Activated naive CD4-positive, alpha-beta T cell treated with anti-CD3 and anti-CD28 coated beads, Interleukin-2, amount 10 ng/mL, durations not matched to agents 7 days and 5 days (primary cell): Measurements from ENCODE around the gene MYCBP2.

Source experiments
- CTCF ChIA-PET: fragments of 350-600 bp; sonication (Branson Sonifier 250); formaldehyde crosslinking; loops from one replicate; lab custom pipeline; 2021; ENCODE audit warnings: antibody characterized with exemption; lab: Charles Lee
- DNase-seq: peaks from one replicate; pipeline ENCODE4 v3.0.0-alpha.2; 2020
- H3K27ac Mint-ChIP-seq: one replicate; pipeline ENCODE4 v1.8.0; 2021; ENCODE audit warnings: mild to moderate bottlenecking, moderate library complexity, mixed read lengths
- H3K27me3 Mint-ChIP-seq: one replicate; pipeline ENCODE4 v1.8.0; 2021; ENCODE audit warnings: mild to moderate bottlenecking, mixed read lengths
- H3K36me3 Mint-ChIP-seq: one replicate; pipeline ENCODE4 v1.8.0; 2021; ENCODE audit warnings: mixed read lengths
- H3K4me1 Mint-ChIP-seq: one replicate; pipeline ENCODE4 v1.8.0; 2021; ENCODE audit warnings: mixed read lengths
- H3K4me3 Mint-ChIP-seq: one replicate; pipeline ENCODE4 v1.8.0; 2021; ENCODE audit warnings: mild to moderate bottlenecking, moderate library complexity, mixed read lengths
- H3K9me3 Mint-ChIP-seq: one replicate; pipeline ENCODE4 v1.8.0; 2021; ENCODE audit warnings: mixed read lengths

The MYCBP2 gene

DNA sequence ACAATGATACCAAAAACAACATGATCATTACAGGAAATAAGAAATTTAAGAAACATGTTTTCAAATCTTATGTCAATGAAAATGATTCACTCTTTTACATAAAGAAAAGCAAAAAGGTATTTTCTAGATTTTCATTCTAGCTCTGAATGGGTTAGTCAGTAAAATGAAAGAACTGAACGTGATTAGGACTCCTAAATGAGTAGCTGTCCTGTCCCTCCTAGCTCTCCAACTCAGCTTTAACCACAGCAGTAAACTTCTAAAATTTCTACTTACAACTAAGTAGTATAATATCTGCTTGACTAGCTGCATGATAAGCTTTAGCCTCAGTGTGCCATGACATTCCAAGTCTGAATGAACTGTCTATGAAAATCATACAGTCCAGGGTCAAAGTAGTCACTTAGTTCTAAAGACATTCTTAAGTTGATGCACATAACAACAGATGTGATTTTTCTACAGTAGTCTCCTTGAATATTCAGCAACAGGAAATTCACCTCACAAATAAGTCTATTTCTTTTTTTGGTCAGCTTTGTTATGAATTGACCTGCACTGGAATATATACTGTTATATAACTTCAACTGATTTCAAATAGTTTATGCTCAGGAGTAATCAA, 136.4 kb downstream of the MYCBP2 start:
- Mint-ChIP-seq H3K4me1 (no peaks in the 10 kb centered on the region), H3K27ac (no peak overlapping the region), H3K9me3 (no peaks in the 10 kb centered on the region), H3K4me3 (no peak overlapping the region), H3K27me3 (no peaks in the 10 kb centered on the region), H3K36me3 (peaks cover 49% of the 10 kb centered on the region)
- CTCF ChIA-PET = interaction anchor here (1.5 kb wide), 1 partner anchor 127 kb away, joined by 4 read pairs; no protein-coding TSS in a partner anchor
- no peak for DNase-seq

DNA sequence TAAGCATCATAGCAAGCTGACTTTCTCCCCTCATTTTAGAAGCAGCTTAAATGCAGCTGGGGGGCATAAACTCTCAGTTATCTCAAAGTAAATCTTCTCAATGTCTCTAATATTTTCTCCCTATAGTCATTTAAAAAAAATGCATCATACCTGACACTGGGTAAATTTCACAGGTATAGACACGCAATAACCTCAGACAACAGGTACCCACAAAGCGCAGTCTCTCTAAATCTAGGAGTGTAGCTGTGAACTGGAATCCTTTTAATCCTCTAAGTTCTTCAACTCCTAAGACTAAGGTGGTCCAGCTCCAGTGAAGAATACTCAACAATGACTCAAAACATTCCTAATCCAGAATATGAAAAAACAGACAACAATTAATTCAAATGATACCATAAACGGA, 141.2 kb downstream of the MYCBP2 start:
- peaks cover 13% of the 10 kb centered on the region for H3K4me1 Mint-ChIP-seq
- H3K9me3 Mint-ChIP-seq = no peaks in the 10 kb centered on the region
- H3K27ac Mint-ChIP-seq = no peak overlapping the region
- CTCF ChIA-PET = no interaction called here
- no peaks in the 10 kb centered on the region for H3K27me3 Mint-ChIP-seq
- DNase-seq = no peak
- no peak overlapping the region for H3K4me3 Mint-ChIP-seq
- peaks cover 59% of the 10 kb centered on the region for H3K36me3 Mint-ChIP-seq

DNA sequence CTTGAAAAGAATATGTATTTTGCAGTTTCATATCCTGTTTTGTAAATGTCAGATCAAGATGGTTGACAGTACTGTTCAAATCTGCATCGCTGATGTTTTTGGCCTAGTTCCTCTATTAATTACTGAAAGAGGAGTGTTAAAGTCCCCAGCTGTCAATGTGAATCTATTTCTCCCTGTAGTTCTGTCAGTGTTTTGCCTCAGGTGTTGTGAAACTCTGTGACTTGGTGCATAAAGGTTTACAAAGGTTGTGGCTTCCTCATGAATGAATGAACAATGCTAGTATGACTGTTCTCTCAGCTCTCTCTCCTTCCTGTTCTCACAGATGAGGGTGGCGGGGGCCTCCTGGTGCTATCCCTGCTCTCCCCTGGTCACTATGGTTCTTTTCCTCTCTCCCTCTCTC, 142.4 kb downstream of the MYCBP2 start:
- Mint-ChIP-seq H3K4me3 (no peak overlapping the region), H3K9me3 (no peaks in the 10 kb centered on the region), H3K36me3 (peaks cover 62% of the 10 kb centered on the region), H3K27me3 (no peaks in the 10 kb centered on the region), H3K27ac (peak overlapping the region; percentile 43), H3K4me1 (peaks cover 13% of the 10 kb centered on the region)
- CTCF ChIA-PET = interaction anchor here (0.9 kb wide), 1 partner anchor 294 kb away, joined by 3 read pairs; no protein-coding TSS in a partner anchor
- peak; percentile 37 for DNase-seq

DNA sequence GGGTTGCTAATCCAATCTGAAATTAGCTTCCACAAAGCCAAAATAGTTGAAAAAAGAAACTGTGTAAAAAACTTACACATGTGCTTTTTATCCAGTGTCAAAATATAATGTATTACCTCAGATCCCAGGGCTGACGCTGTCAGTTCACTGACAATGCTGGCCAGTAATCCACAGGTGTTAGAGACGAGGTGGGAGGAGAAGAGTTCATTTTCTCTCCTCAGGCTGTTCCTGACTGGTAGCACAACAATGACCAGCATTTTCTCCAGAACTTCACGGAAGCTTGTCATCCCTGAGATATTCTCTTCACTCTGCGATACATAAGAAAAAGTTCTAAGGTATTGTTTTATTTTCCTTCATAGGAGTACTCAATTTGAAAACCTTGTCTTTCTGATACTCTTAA, 146.9 kb downstream of the MYCBP2 start:
- Mint-ChIP-seq H3K9me3 (no peaks in the 10 kb centered on the region), H3K27ac (no peak overlapping the region), H3K4me1 (peaks cover 13% of the 10 kb centered on the region), H3K27me3 (no peaks in the 10 kb centered on the region), H3K36me3 (peaks cover 59% of the 10 kb centered on the region), H3K4me3 (no peak overlapping the region)
- CTCF ChIA-PET = interaction anchor here (1.1 kb wide), 1 partner anchor 298 kb away, joined by 3 read pairs; no protein-coding TSS in a partner anchor
- DNase-seq = no peak

DNA sequence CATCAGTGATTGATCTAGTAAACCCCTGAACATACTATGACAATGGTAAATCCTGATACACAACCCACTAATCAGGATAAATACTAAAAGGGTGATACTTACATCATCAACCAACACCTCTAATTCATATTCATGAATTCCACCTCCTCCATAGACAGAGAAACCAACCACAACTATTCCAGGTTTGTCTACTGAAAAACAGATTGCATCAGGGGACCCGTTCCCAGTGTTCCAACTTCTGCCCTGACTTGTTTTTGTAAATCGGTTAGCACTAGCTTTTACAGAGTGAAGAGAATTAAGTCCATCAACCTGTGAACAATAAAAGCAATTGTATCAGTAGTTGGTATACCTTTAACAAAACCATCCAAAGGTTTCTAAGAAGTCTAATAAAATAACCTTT, 149.2 kb downstream of the MYCBP2 start:
- peaks cover 51% of the 10 kb centered on the region for H3K36me3 Mint-ChIP-seq

DNA sequence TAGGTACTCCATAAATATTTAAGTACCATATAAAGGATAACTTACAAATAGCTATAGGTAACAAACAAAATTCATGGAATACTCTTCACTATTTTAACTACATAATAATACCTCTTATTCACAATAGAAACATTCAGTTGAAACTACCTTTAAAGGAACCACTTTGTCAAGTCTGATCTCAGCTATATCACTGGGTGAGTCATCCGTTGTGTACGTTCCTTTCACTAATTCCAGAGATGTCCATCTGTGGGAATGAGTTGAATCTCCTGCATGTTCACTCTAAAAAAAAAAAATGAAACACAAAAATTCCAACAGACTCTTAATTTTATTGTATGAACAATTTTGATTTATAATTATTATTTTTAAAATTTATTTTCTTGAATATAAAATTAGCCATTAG, 150.5 kb downstream of the MYCBP2 start:
- no peak overlapping the region for H3K27ac Mint-ChIP-seq
- no peak for DNase-seq
- H3K27me3 Mint-ChIP-seq = no peaks in the 10 kb centered on the region
- no peaks in the 10 kb centered on the region for H3K9me3 Mint-ChIP-seq
- peaks cover 51% of the 10 kb centered on the region for H3K36me3 Mint-ChIP-seq
- H3K4me3 Mint-ChIP-seq = no peak overlapping the region
- CTCF ChIA-PET = no interaction called here
- H3K4me1 Mint-ChIP-seq = peaks cover 8% of the 10 kb centered on the region

More for the DNA sequence above, 149.2 kb downstream of the MYCBP2 start:
- no peak overlapping the region for H3K4me3 Mint-ChIP-seq
- no peak for DNase-seq
- no peaks in the 10 kb centered on the region for H3K27me3 Mint-ChIP-seq
- no peaks in the 10 kb centered on the region for H3K9me3 Mint-ChIP-seq
- CTCF ChIA-PET = no interaction called here
- H3K27ac Mint-ChIP-seq = no peak overlapping the region
- H3K4me1 Mint-ChIP-seq = peaks cover 3% of the 10 kb centered on the region

DNA sequence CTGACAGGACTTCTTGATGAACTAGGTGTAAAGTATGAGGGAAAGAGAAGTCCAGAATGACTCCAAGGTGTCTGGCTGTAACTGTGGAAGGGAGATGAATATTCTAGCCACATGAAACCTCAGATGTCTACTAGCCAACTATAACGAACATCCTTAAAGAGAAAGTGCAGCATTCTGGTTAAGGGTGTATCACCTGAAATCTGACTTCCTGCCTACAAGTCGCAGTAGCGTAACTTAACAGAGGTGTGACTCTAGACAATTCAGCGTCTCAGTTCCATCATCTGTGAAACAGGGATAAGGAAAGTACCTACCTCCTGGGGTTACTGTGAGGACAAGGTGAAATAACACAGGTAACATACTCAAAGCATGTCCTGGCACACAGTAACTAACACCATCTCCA, 154.2 kb downstream of the MYCBP2 start:
- DNase-seq = no peak
- Mint-ChIP-seq H3K27ac (no peak overlapping the region), H3K9me3 (no peaks in the 10 kb centered on the region), H3K4me3 (no peak overlapping the region), H3K27me3 (no peaks in the 10 kb centered on the region), H3K36me3 (peaks cover 39% of the 10 kb centered on the region), H3K4me1 (peaks cover 8% of the 10 kb centered on the region)
- CTCF ChIA-PET = no interaction called here

DNA sequence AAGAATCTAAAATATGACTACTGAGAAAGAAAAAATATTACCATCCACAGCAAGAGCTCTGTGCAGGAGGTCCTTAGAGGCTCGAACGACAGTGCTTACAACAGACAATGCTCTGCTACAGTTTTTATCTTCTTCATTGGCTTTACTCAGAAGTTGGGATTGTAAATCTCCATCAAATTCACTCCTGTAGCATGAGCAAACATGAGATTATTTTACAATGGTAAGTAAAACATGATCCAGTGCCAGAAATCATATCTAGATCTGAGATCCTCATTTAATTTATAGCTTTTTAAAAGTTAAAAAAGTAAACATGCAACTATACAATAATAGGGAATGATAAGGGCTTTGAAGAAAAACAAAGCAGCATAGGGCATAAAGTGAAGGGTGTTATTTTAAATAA, 155.4 kb downstream of the MYCBP2 start:
- peaks cover 8% of the 10 kb centered on the region for H3K4me1 Mint-ChIP-seq
- CTCF ChIA-PET = no interaction called here
- peaks cover 41% of the 10 kb centered on the region for H3K36me3 Mint-ChIP-seq
- no peaks in the 10 kb centered on the region for H3K27me3 Mint-ChIP-seq
- no peak for DNase-seq
- H3K27ac Mint-ChIP-seq = no peak overlapping the region
- H3K4me3 Mint-ChIP-seq = no peak overlapping the region
- no peaks in the 10 kb centered on the region for H3K9me3 Mint-ChIP-seq

DNA sequence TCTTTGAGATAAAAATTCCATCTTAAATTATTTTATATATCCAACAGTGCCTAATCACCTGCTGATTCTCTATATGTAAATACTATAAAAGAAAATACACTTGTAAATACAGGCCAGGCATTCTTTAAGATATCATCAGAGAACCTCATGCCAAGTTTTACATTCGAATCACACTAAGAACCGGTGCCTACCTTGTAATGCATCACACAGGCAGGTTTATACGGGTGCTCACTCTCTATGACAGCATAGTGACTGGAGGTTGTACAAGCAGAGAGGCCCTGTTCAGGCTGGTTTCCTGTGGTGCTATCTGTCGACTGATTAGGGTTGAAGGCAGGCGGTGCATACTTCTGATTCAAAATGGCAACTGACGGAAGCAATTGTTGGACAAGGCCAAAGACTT, 158.7 kb downstream of the MYCBP2 start:
- Mint-ChIP-seq H3K4me3 (no peak overlapping the region), H3K27ac (no peak overlapping the region), H3K9me3 (no peaks in the 10 kb centered on the region), H3K36me3 (peaks cover 60% of the 10 kb centered on the region), H3K27me3 (no peaks in the 10 kb centered on the region), H3K4me1 (peaks cover 8% of the 10 kb centered on the region)
- CTCF ChIA-PET = no interaction called here
- no peak for DNase-seq

DNA sequence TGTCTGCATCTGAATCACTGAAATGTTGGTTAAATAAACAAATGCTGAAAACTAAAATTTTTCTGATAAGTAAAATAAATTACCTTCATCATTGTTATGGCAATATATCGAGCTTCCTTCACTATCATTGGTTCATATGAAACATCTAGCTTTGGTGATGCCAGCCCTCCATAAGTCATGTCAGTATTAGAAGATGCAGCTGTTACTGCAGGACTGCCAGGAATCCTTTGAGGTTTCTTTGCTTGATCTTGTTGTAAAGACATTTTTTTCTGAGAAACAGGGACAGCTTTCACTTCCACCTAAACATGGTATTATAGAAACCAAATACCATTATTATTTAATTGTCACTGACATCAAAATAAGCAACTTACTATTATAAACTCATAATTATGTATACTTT, 176.2 kb downstream of the MYCBP2 start:
- CTCF ChIA-PET = no interaction called here
- Mint-ChIP-seq H3K4me3 (no peak overlapping the region), H3K9me3 (no peaks in the 10 kb centered on the region), H3K4me1 (peaks cover 3% of the 10 kb centered on the region), H3K27me3 (no peaks in the 10 kb centered on the region), H3K27ac (no peak overlapping the region), H3K36me3 (peaks cover 40% of the 10 kb centered on the region)
- DNase-seq = no peak

DNA sequence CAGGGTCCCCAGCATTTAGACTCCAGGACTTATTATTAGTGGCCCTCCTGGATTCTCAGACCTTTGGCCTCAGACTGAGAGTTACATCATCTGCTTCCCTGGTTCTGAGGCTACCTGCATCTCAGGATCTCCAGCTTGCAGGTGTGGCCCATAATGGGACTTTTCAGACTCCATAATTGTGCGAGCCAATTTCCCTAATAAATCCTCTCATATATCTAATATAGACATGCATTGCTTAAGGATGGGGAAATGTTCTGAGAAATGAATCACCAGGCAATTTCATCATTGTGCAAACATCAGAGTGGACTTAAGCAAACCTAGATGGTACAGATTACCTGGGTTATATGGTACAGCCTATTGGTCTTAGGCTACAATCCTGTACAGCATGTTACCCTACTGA, 183.5 kb downstream of the MYCBP2 start:
- H3K27me3 Mint-ChIP-seq = no peaks in the 10 kb centered on the region
- CTCF ChIA-PET = no interaction called here
- no peak overlapping the region for H3K27ac Mint-ChIP-seq
- H3K4me1 Mint-ChIP-seq = no peaks in the 10 kb centered on the region
- no peak overlapping the region for H3K4me3 Mint-ChIP-seq
- H3K9me3 Mint-ChIP-seq = no peaks in the 10 kb centered on the region
- no peak for DNase-seq
- H3K36me3 Mint-ChIP-seq = peaks cover 42% of the 10 kb centered on the region

DNA sequence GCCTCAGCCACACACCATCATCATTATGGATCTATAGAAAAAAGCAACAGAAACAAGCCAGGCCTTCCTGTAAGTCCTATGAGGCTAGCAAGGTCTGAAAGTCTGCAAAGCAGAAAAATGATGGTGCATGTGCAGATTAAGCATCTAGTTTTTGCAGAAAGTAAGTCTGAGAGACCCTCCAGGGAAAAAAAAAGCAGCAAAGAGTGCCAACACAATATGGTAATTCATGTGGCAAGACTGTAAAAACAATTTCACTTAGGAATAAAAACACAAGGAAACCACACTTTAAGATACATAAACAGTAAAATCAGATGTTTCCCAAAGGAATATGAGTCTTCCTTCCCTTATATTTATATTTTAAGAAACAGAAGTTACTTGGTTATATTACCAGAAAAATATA, 187.6 kb downstream of the MYCBP2 start:
- no peak for DNase-seq
- no peaks in the 10 kb centered on the region for H3K9me3 Mint-ChIP-seq
- H3K4me3 Mint-ChIP-seq = no peak overlapping the region
- no peaks in the 10 kb centered on the region for H3K4me1 Mint-ChIP-seq
- no peak overlapping the region for H3K27ac Mint-ChIP-seq
- H3K27me3 Mint-ChIP-seq = no peaks in the 10 kb centered on the region
- peaks cover 52% of the 10 kb centered on the region for H3K36me3 Mint-ChIP-seq
- CTCF ChIA-PET = no interaction called here

DNA sequence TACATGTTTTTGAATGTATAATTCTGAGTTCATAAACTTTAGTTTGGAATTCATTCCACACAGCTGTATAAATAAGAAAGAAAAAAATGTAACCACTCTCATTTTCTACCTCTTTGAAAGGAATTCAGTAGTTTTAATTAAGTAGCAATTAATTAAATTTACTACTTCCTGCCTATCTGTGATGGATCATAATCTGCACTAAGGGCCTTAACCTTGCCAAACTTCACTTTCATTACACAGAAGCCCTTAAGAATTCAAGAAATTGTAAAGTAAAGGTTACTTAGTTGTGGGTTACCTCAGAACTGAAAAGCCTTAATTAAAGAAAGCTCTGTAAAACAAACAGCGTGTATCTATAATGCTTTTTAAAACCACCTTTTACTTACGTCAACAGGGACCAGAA, 188.1 kb downstream of the MYCBP2 start:
- Mint-ChIP-seq H3K27ac (no peak overlapping the region), H3K36me3 (peaks cover 53% of the 10 kb centered on the region), H3K4me3 (no peak overlapping the region), H3K27me3 (no peaks in the 10 kb centered on the region), H3K9me3 (no peaks in the 10 kb centered on the region), H3K4me1 (no peaks in the 10 kb centered on the region)
- DNase-seq = no peak
- CTCF ChIA-PET = no interaction called here

DNA sequence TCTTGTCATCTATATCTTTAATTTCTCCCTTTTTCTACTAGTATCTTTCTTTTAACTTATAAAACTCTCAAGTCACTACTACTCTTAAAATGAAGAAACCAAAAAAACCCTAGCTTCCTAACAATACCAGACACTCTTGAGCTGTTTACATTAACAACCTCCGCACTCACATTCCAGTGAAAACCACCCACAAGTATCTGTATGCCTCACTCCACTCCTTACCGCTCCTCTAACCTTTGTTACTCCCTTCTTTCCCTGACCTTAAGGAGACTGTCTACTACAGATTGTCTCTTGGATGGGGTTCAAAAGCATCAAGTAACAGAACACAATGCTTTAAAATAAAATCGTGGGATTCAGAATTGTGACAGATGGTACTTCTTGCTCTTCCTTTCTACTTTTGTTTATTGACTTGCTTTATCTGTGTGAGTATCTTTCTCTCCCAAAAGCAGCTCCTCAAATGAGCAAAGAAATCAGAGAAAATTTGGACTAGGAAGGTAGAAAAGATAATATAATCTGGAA, 189.9 kb downstream of the MYCBP2 start:
- DNase-seq = no peak
- H3K4me3 Mint-ChIP-seq = no peak overlapping the region
- H3K9me3 Mint-ChIP-seq = no peaks in the 10 kb centered on the region
- no peaks in the 10 kb centered on the region for H3K4me1 Mint-ChIP-seq
- no peaks in the 10 kb centered on the region for H3K27me3 Mint-ChIP-seq
- H3K27ac Mint-ChIP-seq = peak overlapping the region; percentile 3
- H3K36me3 Mint-ChIP-seq = peaks cover 60% of the 10 kb centered on the region
- CTCF ChIA-PET = no interaction called here

DNA sequence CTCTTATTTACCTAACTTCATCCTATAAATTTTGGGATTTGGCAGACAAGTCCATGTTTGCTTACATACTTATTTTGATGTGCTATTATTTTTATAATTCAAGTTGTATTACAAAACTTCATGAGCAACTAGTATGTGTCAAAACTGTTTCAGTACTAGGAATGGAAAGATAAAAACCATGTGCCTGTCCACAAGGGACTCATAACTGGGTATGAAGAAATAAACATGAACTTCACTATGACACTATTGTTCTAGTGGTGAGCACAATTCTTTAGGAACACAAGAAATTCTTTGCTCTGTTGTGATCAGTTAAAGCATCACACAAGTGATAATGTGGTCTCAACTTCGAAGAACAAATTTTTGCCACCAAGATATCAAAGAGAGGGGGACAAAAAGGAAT, 202.5 kb downstream of the MYCBP2 start:
- no peaks in the 10 kb centered on the region for H3K27me3 Mint-ChIP-seq
- H3K36me3 Mint-ChIP-seq = peaks cover 20% of the 10 kb centered on the region
- H3K27ac Mint-ChIP-seq = no peak overlapping the region
- no peak for DNase-seq
- CTCF ChIA-PET = interaction anchor here (1.0 kb wide), 1 partner anchor 371 kb away, joined by 3 read pairs; no protein-coding TSS in a partner anchor
- H3K4me1 Mint-ChIP-seq = peaks cover 4% of the 10 kb centered on the region
- H3K4me3 Mint-ChIP-seq = no peak overlapping the region
- no peaks in the 10 kb centered on the region for H3K9me3 Mint-ChIP-seq
